Keratinocyte (primary cell): ENCODE results near the gene LRBA.

Source experiments
- CTCF ChIP-seq, 3 experiments: IDR thresholded peaks in 1 of 3; conservative IDR thresholded peaks in 1 of 3; optimal IDR thresholded peaks in 1 of 3; 2 replicates in 2 of 3; 3 replicates in 1 of 3; pipeline versions ENCODE3 to v1.5.1; 2011; ENCODE audit warnings: low read length in 3 of 3, mild to moderate bottlenecking in 3 of 3, moderate library complexity in 2 of 3, control low read depth in 1 of 3, inconsistent platforms in 1 of 3; ENCODE audit not compliant: insufficient read depth in 2 of 3; ENCODE audit errors: extremely low read depth in 1 of 3
- EZH2 ChIP-seq: IDR thresholded peaks from one replicate; pipeline ENCODE4 v1.6.1; 2012; ENCODE audit warnings: inconsistent platforms, mild to moderate bottlenecking, low read length, moderate library complexity

DNA sequence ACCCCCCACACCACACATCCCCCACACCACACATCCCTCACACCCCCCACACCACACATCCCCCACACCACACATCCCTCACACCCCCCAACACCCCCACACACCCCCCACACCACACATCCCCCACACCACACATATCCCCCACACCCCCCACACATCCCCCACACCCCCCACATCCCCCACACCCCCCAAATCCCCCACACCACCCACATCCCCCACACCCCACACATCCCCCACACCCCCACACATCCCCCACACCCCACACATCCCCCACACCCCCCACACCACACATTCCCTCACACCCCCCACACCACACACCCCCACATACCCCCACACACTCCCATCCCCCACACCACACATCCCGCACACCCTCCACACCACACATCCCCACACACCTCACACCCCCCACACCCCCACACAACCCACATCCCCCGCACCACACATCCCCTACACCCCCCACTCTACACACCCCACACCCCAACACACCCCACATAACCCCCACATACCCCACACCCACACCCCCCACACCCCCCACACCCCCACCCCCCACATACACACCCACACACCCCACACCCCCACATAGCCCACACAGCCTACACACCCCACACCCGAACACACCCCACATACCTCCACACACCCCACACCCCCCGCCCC lies 764.0 kb downstream of the LRBA start:
- TF ChIP-seq CTCF (optimal IDR thresholded peaks at IDR 0.05 in 1 of 3, IDR thresholded peaks at IDR 0.05 in 1 of 3, conservative IDR thresholded peaks at IDR 0.05 in 1 of 3; ENCODE audit: extremely low read depth in 1 of 3, insufficient read depth in 2 of 3, low read length in 3 of 3) (no peak), EZH2 (no peak)
